Measurements from ENCODE around the gene EFNA5. TPM values are rescaled to one million over a fixed set of nuclear protein-coding genes. Genes with fewer than 3 reads are reported as not detected.

The EFNA5 gene
- total RNA-seq, 4 donors from 2014 or later = 7.7 to 18.6 (median 9.9) TPM

DNA sequence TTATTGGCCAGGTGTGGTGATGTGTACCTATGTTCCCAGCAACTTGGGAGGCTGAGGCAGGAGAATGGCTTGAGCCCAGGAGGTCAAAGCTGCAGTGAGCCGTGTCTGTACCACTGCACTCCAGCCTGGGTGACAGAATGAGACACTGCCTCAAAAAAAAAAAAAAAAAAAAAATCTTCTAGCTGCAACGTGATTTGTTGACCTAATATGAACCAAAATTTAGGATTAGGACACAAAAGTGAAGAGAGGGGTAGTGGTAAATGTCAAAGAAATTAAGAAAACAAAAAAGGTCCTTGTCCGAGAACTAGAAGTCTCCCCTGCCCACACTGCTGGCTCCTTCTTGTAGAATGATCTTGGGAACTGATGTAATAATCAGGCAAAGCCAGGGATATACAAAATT, 272.0 kb downstream of the EFNA5 start:
- TF ChIP-seq, protein P1, sequence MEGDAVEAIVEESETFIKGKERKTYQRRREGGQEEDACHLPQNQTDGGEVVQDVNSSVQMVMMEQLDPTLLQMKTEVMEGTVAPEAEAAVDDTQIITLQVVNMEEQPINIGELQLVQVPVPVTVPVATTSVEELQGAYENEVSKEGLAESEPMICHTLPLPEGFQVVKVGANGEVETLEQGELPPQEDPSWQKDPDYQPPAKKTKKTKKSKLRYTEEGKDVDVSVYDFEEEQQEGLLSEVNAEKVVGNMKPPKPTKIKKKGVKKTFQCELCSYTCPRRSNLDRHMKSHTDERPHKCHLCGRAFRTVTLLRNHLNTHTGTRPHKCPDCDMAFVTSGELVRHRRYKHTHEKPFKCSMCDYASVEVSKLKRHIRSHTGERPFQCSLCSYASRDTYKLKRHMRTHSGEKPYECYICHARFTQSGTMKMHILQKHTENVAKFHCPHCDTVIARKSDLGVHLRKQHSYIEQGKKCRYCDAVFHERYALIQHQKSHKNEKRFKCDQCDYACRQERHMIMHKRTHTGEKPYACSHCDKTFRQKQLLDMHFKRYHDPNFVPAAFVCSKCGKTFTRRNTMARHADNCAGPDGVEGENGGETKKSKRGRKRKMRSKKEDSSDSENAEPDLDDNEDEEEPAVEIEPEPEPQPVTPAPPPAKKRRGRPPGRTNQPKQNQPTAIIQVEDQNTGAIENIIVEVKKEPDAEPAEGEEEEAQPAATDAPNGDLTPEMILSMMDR (IDR thresholded peaks at IDR 0.05; ENCODE audit: low read depth) = no peak

DNA sequence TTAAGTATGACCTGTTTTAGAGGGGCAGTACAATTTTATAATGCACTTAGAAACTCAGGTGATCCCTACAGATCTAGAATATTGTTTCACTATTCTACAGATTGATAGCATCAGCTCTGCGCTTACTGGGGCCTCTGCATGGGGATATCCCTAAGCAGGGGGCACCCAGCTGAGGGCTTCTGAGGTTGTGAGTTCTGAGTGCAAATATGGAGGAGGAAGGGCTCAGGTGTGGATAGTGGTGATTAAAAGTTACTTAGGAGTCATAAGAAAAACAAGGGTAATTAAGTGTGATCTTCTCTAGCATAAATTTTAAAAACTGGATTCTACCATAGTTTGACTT, 274.4 kb downstream of the EFNA5 start:
- TF ChIP-seq, protein P1 (IDR thresholded peaks at IDR 0.05; ENCODE audit: low read depth) = no peak

GRCh38 chr5:107395632-107396350, 274.9 kb downstream of the EFNA5 start:
- TF ChIP-seq, protein P1 (IDR thresholded peaks at IDR 0.05; ENCODE audit: low read depth) = no peak

GRCh38 chr5:107393851-107394250, 276.9 kb downstream of the EFNA5 start:
- TF ChIP-seq, protein P1 (IDR thresholded peaks at IDR 0.05; ENCODE audit: low read depth) = no peak

GRCh38 chr5:107391787-107392186, 278.9 kb downstream of the EFNA5 start:
- TF ChIP-seq, protein P1 (IDR thresholded peaks at IDR 0.05; ENCODE audit: low read depth) = no peak

GRCh38 chr5:107389775-107390148, 281.0 kb downstream of the EFNA5 start:
- TF ChIP-seq, protein P1 (IDR thresholded peaks at IDR 0.05; ENCODE audit: low read depth) = no peak

GRCh38 chr5:107389130-107389774, 281.5 kb downstream of the EFNA5 start:
- TF ChIP-seq, protein P1 (IDR thresholded peaks at IDR 0.05; ENCODE audit: low read depth) = no peak
